Ammon's horn (tissue), 1 donor: Measurements from ENCODE around the gene MUC15.

Experiments
- DNase-seq: peaks from one replicate; pipeline ENCODE4 v3.0.0-alpha.2; 2016; ENCODE audit warnings: low spot score

Gene MUC15

GRCh38 chr11:26573896-26574295, 1.8 kb upstream of the MUC15 start:
- no peak for DNase-seq

- DNase-seq, result no peak
Observed at GRCh38 chr11:26572770-26573402, 823 bp upstream of the MUC15 start.

- no peak for DNase-seq
Observed at GRCh38 chr11:26569646-26570045, 2.4 kb downstream of the MUC15 start.

GRCh38 chr11:26558190-26558589, 13.9 kb downstream of the MUC15 start:
- DNase-seq, result no peak

GRCh38 chr11:26557666-26558065, 14.4 kb downstream of the MUC15 start:
- DNase-seq, result no peak

- DNase-seq, result no peak
Observed at GRCh38 chr11:26556582-26556981, 15.5 kb downstream of the MUC15 start.

GRCh38 chr11:26554455-26554854, 17.6 kb downstream of the MUC15 start:
- no peak for DNase-seq

- no peak for DNase-seq
Observed at GRCh38 chr11:26553182-26553581, 18.9 kb downstream of the MUC15 start.

GRCh38 chr11:26551186-26551801, 20.8 kb downstream of the MUC15 start:
- no peak for DNase-seq

GRCh38 chr11:26550022-26550421, 22.0 kb downstream of the MUC15 start:
- no peak for DNase-seq

- no peak for DNase-seq
Observed at GRCh38 chr11:26549176-26549575, 22.9 kb downstream of the MUC15 start.

GRCh38 chr11:26541870-26542269, 30.2 kb downstream of the MUC15 start:
- DNase-seq, result no peak

- no peak for DNase-seq
Observed at GRCh38 chr11:26539517-26539916, 32.5 kb downstream of the MUC15 start.

- DNase-seq, result no peak
Observed at GRCh38 chr11:26537341-26537740, 34.7 kb downstream of the MUC15 start.

GRCh38 chr11:26527685-26528084, 44.4 kb downstream of the MUC15 start:
- DNase-seq, result no peak

GRCh38 chr11:26522912-26523610, 49.0 kb downstream of the MUC15 start:
- no peak for DNase-seq

- DNase-seq, result no peak
Observed at GRCh38 chr11:26519469-26519868, 52.6 kb downstream of the MUC15 start.

GRCh38 chr11:26512196-26512595, 59.9 kb downstream of the MUC15 start:
- DNase-seq, result no peak

GRCh38 chr11:26510756-26511155, 61.3 kb downstream of the MUC15 start:
- DNase-seq, result no peak

GRCh38 chr11:26510164-26510563, 61.9 kb downstream of the MUC15 start:
- DNase-seq, result no peak
